ENCODE data around the gene RUFY4.

DNA sequence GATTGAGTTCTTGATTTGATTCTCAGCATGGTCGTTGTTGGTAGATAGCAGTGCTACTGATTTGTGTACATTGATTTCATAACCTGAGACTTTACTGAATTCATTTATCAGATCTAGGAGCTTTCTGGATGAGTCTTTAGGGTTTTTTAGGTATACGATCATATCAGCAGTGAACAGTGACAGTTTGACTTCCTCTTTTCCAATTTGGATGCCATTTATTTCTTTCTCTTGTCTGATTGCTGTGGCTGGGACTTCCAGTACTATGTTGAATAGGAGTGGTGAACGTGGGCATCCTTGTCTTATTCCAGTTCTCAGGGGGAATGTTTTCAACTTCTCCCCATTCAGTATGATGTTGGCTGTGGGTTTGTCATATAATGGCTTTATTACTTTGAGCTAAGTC is 28.9 kb downstream of the RUFY4 start:
- TF ChIP-seq, protein P1, sequence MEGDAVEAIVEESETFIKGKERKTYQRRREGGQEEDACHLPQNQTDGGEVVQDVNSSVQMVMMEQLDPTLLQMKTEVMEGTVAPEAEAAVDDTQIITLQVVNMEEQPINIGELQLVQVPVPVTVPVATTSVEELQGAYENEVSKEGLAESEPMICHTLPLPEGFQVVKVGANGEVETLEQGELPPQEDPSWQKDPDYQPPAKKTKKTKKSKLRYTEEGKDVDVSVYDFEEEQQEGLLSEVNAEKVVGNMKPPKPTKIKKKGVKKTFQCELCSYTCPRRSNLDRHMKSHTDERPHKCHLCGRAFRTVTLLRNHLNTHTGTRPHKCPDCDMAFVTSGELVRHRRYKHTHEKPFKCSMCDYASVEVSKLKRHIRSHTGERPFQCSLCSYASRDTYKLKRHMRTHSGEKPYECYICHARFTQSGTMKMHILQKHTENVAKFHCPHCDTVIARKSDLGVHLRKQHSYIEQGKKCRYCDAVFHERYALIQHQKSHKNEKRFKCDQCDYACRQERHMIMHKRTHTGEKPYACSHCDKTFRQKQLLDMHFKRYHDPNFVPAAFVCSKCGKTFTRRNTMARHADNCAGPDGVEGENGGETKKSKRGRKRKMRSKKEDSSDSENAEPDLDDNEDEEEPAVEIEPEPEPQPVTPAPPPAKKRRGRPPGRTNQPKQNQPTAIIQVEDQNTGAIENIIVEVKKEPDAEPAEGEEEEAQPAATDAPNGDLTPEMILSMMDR (optimal IDR thresholded peaks at IDR 0.05 in 1 of 3, IDR thresholded peaks at IDR 0.05 in 1 of 3, conservative IDR thresholded peaks at IDR 0.05 in 1 of 3; ENCODE audit: extremely low read depth in 1 of 3, insufficient read depth in 2 of 3, low read length in 3 of 3) = no peak
- no peak for TF ChIP-seq EZH2 (IDR thresholded peaks at IDR 0.05; ENCODE audit: low read length)
